ENCODE data around the gene SMARCAL1.

Gene SMARCAL1

DNA sequence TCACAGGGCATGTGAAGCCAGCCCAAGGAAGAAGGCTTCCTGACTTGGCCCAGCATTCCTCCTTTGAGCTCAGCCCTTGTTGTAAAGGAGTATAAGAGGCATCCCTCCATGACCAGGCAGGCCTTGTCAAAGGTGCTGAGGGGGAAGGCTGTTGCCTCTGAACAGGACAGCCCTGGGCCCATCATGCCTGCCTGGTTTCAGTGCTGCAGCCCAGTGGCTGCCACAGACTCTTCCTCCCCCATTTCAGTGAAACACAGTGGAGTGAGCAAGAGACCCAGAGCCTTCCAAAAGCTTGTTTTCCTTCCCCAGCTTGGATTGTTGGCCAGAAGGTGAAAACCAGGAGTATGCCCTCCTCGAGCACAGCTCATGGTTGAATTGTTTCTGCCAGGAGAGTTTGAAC, 66.5 kb downstream of the SMARCAL1 start:
- no peaks in the 10 kb centered on the region for H3K36me3 ChIP-seq (replicated peaks)
- H3K4me3 ChIP-seq (ENCODE audit: low read depth, low read length) = no peak overlapping the region
- no peak overlapping the region for H3K27ac ChIP-seq
- no peaks in the 10 kb centered on the region for H3K27me3 ChIP-seq (replicated peaks)
- TF ChIP-seq, protein P1, sequence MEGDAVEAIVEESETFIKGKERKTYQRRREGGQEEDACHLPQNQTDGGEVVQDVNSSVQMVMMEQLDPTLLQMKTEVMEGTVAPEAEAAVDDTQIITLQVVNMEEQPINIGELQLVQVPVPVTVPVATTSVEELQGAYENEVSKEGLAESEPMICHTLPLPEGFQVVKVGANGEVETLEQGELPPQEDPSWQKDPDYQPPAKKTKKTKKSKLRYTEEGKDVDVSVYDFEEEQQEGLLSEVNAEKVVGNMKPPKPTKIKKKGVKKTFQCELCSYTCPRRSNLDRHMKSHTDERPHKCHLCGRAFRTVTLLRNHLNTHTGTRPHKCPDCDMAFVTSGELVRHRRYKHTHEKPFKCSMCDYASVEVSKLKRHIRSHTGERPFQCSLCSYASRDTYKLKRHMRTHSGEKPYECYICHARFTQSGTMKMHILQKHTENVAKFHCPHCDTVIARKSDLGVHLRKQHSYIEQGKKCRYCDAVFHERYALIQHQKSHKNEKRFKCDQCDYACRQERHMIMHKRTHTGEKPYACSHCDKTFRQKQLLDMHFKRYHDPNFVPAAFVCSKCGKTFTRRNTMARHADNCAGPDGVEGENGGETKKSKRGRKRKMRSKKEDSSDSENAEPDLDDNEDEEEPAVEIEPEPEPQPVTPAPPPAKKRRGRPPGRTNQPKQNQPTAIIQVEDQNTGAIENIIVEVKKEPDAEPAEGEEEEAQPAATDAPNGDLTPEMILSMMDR (IDR thresholded peaks at IDR 0.05; ENCODE audit: low read depth, low read length, missing control alignments) = no peak
- in situ Hi-C loops (cut with HindIII; ENCODE audit: low pct_ligation_motif_present, low sequenced_read_pairs) = no loop called here
- no peak for DNase-seq

DNA sequence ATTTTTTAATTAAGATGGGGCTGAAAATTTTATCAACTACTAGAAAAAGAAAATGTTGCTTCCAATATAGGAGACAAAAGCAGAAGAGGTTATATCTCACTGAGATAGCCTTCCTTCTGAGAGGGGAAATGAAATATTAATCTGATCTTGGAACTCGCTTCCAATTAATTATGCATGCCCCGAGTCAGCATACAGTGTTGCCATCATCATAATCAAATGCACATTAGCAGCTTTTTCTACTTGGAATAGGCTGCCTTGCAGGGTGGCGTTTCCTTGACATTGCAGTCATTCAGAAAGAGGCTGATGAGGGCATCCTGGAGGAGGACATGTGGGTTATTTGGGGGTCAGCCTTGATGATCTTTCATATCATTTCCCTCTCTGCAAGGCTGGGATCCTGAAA, 67.9 kb downstream of the SMARCAL1 start:
- in situ Hi-C loops (cut with HindIII; ENCODE audit: low pct_ligation_motif_present, low sequenced_read_pairs) = no loop called here
- Histone ChIP-seq H3K27me3 (replicated peaks) (no peaks in the 10 kb centered on the region), H3K27ac (no peak overlapping the region), H3K4me3 (ENCODE audit: low read depth, low read length) (no peak overlapping the region), H3K36me3 (replicated peaks) (no peaks in the 10 kb centered on the region)
- DNase-seq = no peak
- TF ChIP-seq, protein P1 (IDR thresholded peaks at IDR 0.05; ENCODE audit: low read depth, low read length, missing control alignments) = no peak

- no peaks in the 10 kb centered on the region for H3K27me3 ChIP-seq (replicated peaks)
- no peak overlapping the region for H3K27ac ChIP-seq
- no peak for DNase-seq
- in situ Hi-C loops (cut with HindIII; ENCODE audit: low pct_ligation_motif_present, low sequenced_read_pairs) = no loop called here
- H3K4me3 ChIP-seq (ENCODE audit: low read depth, low read length) = no peak overlapping the region
- no peaks in the 10 kb centered on the region for H3K36me3 ChIP-seq (replicated peaks)
- TF ChIP-seq, protein P1 (IDR thresholded peaks at IDR 0.05; ENCODE audit: low read depth, low read length, missing control alignments) = no peak
Measured at GRCh38 chr2:216482640-216483039, 70.4 kb downstream of the SMARCAL1 start.

DNA sequence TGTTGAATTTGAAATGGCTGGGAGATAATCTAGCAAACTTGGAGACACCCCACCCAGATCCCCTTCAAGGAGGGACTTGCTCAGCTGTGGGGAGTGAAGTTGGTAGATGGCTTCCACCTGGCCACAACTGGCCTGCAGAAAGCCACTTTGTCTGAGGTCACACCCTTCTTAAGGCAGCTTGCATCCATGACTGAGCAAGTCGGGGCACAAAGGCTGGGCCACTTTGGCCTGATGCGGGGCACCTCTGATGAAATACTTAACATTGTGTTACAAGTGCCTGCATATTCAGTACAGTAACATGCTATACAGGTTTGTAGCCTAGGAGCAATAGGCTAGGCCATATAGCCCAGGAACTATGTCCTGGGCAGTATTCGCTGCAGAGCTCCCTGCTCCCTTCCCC, 73.0 kb downstream of the SMARCAL1 start:
- Histone ChIP-seq H3K27me3 (replicated peaks) (no peaks in the 10 kb centered on the region), H3K36me3 (replicated peaks) (no peaks in the 10 kb centered on the region), H3K27ac (no peak overlapping the region), H3K4me3 (ENCODE audit: low read depth, low read length) (no peak overlapping the region)
- TF ChIP-seq, protein P1 (IDR thresholded peaks at IDR 0.05; ENCODE audit: low read depth, low read length, missing control alignments) = no peak
- in situ Hi-C loops (cut with HindIII; ENCODE audit: low pct_ligation_motif_present, low sequenced_read_pairs) = no loop called here
- DNase-seq = no peak

DNA sequence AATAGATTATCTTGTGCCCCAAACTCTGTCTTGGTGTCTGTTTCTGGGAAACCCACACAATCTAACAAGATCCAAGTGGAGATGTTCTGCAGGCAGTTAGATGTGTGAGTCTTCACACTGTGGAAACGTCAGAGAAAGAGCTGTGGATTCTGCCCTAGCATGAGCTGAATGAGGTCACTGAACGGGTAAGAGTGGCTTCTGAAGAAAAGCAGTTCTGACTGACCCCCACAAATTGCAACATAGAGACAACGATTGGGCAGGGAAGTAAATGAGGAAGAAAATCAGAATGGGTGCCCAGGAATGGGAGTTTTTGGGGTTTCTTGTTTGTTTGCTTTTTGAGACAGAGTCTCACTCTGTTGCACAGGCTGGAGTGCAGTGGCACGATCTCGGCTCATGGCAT, 73.5 kb downstream of the SMARCAL1 start:
- H3K27ac ChIP-seq = no peak overlapping the region
- TF ChIP-seq, protein P1 (IDR thresholded peaks at IDR 0.05; ENCODE audit: low read depth, low read length, missing control alignments) = no peak
- no peak overlapping the region for H3K4me3 ChIP-seq (ENCODE audit: low read depth, low read length)
- in situ Hi-C loops (cut with HindIII; ENCODE audit: low pct_ligation_motif_present, low sequenced_read_pairs) = no loop called here
- no peak for DNase-seq
- no peaks in the 10 kb centered on the region for H3K36me3 ChIP-seq (replicated peaks)
- H3K27me3 ChIP-seq (replicated peaks) = no peaks in the 10 kb centered on the region

- no peak overlapping the region for H3K27ac ChIP-seq
- in situ Hi-C loops (cut with HindIII; ENCODE audit: low pct_ligation_motif_present, low sequenced_read_pairs) = no loop called here
- H3K27me3 ChIP-seq (replicated peaks) = no peaks in the 10 kb centered on the region
- no peaks in the 10 kb centered on the region for H3K36me3 ChIP-seq (replicated peaks)
- TF ChIP-seq, protein P1 (IDR thresholded peaks at IDR 0.05; ENCODE audit: low read depth, low read length, missing control alignments) = no peak
- DNase-seq = no peak
- H3K4me3 ChIP-seq (ENCODE audit: low read depth, low read length) = no peak overlapping the region
Measured at GRCh38 chr2:216486271-216486670, 74.0 kb downstream of the SMARCAL1 start.

Measured in brain microvascular endothelial cell (primary cell).